ENCODE data around the gene MYCN. TPM values are rescaled to one million over a fixed set of nuclear protein-coding genes. Genes with fewer than 3 reads are reported as not detected.

MYCN gene
- polyA plus RNA-seq, 3 donors, result not detected

DNA sequence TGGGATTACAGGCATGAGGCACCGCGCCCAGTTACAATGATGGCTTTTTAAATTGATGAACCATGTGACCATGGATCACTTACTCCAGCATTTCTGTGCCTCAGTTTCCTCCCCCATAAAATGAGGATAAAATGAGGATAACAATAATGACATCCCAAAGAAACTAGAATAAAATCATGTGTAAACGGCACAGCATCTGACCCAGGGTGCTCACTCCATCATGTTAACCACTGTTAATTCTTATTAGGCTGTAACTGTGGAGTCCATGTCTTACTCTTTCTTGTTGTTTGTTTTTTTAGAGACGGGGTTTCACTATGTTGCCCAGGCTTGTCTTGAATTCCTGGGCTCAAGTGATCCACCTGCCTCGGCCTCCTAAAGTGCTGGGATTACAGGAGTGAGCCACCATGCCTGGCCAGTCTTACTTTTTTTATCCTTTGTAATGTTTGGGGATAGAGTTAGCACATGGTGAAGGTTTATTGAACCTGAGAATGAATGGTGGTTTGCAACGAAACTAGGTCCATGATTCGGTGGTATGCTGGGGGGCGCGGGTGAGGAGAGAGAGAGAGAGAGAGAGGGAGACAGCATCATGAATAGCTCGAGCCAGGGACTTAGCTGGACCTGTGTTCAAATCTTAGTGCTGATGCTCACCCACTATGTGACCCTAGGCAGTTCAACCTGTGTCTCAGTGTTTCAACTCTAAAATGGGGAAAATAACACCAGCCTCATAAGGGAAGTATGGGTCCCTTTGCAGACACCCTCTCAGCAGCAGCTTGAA is 52.3 kb downstream of the MYCN start:
- Histone ChIP-seq H2AFZ (ENCODE audit: insufficient read depth, low read depth, low read length, poor library complexity, severe bottlenecking) (no peak overlapping the region), H3K4me1 (ENCODE audit: control insufficient read depth in 1 of 2, insufficient read depth in 2 of 2, low read length in 2 of 2) (no peaks in the 10 kb centered on the region), H3K27me3 (ENCODE audit: control insufficient read depth in 2 of 2, insufficient read depth in 2 of 2, low read length in 2 of 2) (no peaks in the 10 kb centered on the region), H3K4me2 (replicated peaks; ENCODE audit: extremely low read depth, low read length, poor library complexity, severe bottlenecking) (no peak overlapping the region), H3K4me3 (replicated peaks in 1 of 3; ENCODE audit: low read depth in 2 of 3, low read length in 3 of 3) (no peak overlapping the region), H3K9ac (ENCODE audit: insufficient read depth, low read length, poor library complexity, severe bottlenecking) (no peak overlapping the region), H3K36me3 (replicated peaks in 1 of 2; ENCODE audit: control insufficient read depth in 1 of 2, insufficient read depth in 2 of 2, low read length in 2 of 2) (no peaks in the 10 kb centered on the region), H3K27ac (ENCODE audit: low read depth in 1 of 2, low read length in 2 of 2) (no peak overlapping the region), H3K79me2 (ENCODE audit: insufficient read depth, low read length) (no peaks in the 10 kb centered on the region), H3K9me3 (replicated peaks in 1 of 2; ENCODE audit: control insufficient read depth in 1 of 2, insufficient read depth in 1 of 2, low read length in 2 of 2) (no peaks in the 10 kb centered on the region), H4K20me1 (ENCODE audit: insufficient read depth, low read length) (no peaks in the 10 kb centered on the region)
- Mint-ChIP-seq H3K9me3 (peaks cover 0 to 5% (median 0%) of the 10 kb centered on the region in 7 donors), H3K27ac (no peak overlapping the region), H3K36me3 (no peaks in the 10 kb centered on the region), H3K4me1 (no peaks in the 10 kb centered on the region), H3K27me3 (ENCODE audit: low read depth in 3 of 3) (peaks cover 2 to 6% (median 3%) of the 10 kb centered on the region in 3 donors), H3K4me3 (no peak overlapping the region)
- WGBS (ENCODE audit: insufficient coverage), result 95% methylated on average over 5 of the region's 10 CpGs
- DNase-seq, result no peak
- TF ChIP-seq, protein P1, sequence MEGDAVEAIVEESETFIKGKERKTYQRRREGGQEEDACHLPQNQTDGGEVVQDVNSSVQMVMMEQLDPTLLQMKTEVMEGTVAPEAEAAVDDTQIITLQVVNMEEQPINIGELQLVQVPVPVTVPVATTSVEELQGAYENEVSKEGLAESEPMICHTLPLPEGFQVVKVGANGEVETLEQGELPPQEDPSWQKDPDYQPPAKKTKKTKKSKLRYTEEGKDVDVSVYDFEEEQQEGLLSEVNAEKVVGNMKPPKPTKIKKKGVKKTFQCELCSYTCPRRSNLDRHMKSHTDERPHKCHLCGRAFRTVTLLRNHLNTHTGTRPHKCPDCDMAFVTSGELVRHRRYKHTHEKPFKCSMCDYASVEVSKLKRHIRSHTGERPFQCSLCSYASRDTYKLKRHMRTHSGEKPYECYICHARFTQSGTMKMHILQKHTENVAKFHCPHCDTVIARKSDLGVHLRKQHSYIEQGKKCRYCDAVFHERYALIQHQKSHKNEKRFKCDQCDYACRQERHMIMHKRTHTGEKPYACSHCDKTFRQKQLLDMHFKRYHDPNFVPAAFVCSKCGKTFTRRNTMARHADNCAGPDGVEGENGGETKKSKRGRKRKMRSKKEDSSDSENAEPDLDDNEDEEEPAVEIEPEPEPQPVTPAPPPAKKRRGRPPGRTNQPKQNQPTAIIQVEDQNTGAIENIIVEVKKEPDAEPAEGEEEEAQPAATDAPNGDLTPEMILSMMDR (IDR thresholded peaks at IDR 0.05), result no peak
- intact Hi-C loops (cut with micrococcal nuclease), result no loop called here

DNA sequence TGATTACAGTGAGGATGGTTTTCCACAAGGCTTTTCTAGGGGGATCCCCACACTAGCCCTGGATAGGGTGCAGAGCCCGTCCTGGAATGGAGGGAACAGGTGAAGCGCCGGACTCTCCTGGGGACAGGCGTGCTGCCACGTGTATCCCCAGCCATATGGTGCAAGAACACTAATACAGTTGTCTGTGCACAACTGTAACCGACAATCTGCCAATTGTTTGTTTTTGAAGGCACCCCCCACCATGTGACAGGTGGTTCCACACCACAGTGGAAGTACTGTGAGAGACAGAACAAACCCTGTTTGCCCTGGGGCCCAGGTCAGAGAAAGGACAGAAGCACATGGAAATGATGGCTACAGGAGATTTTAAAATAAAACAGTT is 52.9 kb downstream of the MYCN start:
- Histone ChIP-seq H3K9ac (ENCODE audit: insufficient read depth, low read length, poor library complexity, severe bottlenecking) (no peak overlapping the region), H3K27me3 (ENCODE audit: control insufficient read depth in 2 of 2, insufficient read depth in 2 of 2, low read length in 2 of 2) (no peaks in the 10 kb centered on the region), H3K36me3 (replicated peaks in 1 of 2; ENCODE audit: control insufficient read depth in 1 of 2, insufficient read depth in 2 of 2, low read length in 2 of 2) (no peaks in the 10 kb centered on the region), H4K20me1 (ENCODE audit: insufficient read depth, low read length) (no peaks in the 10 kb centered on the region), H3K4me2 (replicated peaks; ENCODE audit: extremely low read depth, low read length, poor library complexity, severe bottlenecking) (no peak overlapping the region), H3K27ac (ENCODE audit: low read depth in 1 of 2, low read length in 2 of 2) (no peak overlapping the region), H2AFZ (ENCODE audit: insufficient read depth, low read depth, low read length, poor library complexity, severe bottlenecking) (no peak overlapping the region), H3K79me2 (ENCODE audit: insufficient read depth, low read length) (no peaks in the 10 kb centered on the region), H3K4me3 (replicated peaks in 1 of 3; ENCODE audit: low read depth in 2 of 3, low read length in 3 of 3) (no peak overlapping the region), H3K9me3 (replicated peaks in 1 of 2; ENCODE audit: control insufficient read depth in 1 of 2, insufficient read depth in 1 of 2, low read length in 2 of 2) (no peaks in the 10 kb centered on the region), H3K4me1 (ENCODE audit: control insufficient read depth in 1 of 2, insufficient read depth in 2 of 2, low read length in 2 of 2) (no peaks in the 10 kb centered on the region)
- Mint-ChIP-seq H3K27ac (no peak overlapping the region), H3K36me3 (no peaks in the 10 kb centered on the region), H3K9me3 (peaks cover 0 to 5% (median 0%) of the 10 kb centered on the region in 7 donors), H3K4me3 (no peak overlapping the region), H3K4me1 (no peaks in the 10 kb centered on the region), H3K27me3 (ENCODE audit: low read depth in 3 of 3) (peaks cover 2 to 6% (median 3%) of the 10 kb centered on the region in 3 donors)
- 88% methylated on average over 5 of the region's 6 CpGs for WGBS (ENCODE audit: insufficient coverage)
- TF ChIP-seq, protein P1 (IDR thresholded peaks at IDR 0.05), result no peak
- no peak for DNase-seq
- intact Hi-C loops (cut with micrococcal nuclease), result no loop called here

Measured in CD14-positive monocyte (primary cell).